GM11168 (cell line): ENCODE data around the gene LLGL2.
"Not testable (repeated sequence)": the region's sequence is repeated elsewhere in the genome, so short reads cannot be mapped to it uniquely, and the experiment has no call there.

Experiments used
- in situ Hi-C: fragments of 300-500 bp; cut with MboI; formaldehyde crosslinking; loops from one replicate; pipeline ENCODE4 v1.12.0; 2022; ENCODE audit warnings: low sequenced_read_pairs; ENCODE audit not compliant: unreplicated experiment

Gene LLGL2

GRCh38 chr17:75518201-75518600 lies 7.3 kb upstream of the LLGL2 start:
- in situ Hi-C loops: no loop called here

GRCh38 chr17:75518983-75519537 lies 6.4 kb upstream of the LLGL2 start:
- in situ Hi-C loops: no loop called here

GRCh38 chr17:75520413-75520812 lies 5.1 kb upstream of the LLGL2 start:
- in situ Hi-C loops: not testable (repeated sequence)

- in situ Hi-C loops: no loop called here
Observed at GRCh38 chr17:75521290-75521689, 4.2 kb upstream of the LLGL2 start.

DNA sequence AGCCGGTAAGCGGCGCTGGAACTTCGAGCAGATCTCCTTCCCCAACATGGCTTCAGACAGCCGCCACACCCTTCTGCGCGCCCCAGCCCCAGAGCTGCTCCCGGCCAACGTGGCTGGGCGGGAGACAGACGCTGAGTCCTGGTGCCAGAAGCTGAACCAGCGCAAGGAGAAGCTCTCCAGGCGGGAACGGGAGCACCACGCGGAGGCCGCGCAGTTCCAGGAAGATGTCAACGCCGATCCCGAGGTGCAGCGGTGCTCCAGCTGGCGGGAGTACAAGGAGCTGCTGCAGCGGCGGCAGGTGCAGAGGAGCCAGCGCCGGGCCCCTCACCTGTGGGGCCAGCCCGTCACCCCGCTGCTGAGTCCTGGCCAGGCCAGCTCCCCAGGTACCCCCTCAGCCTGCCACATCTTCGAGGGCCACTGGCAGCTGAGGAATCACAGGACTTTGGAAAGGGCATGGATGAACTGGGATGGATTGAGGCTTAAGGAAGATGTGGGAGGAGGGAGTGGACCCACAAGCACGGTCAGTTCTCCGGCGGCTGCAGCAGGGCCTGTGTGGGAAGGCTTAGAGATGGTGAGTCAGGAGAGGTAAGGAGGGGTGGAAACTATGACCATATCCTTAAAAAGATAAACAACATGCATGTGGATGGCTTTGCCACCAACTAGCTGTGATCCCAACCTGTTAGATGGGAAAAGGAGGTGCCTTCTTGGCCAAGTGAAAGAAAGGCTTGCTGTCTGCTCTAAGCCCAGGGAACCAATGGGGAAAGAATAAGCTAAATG lies 3.4 kb upstream of the LLGL2 start:
- in situ Hi-C loops: no loop called here

DNA sequence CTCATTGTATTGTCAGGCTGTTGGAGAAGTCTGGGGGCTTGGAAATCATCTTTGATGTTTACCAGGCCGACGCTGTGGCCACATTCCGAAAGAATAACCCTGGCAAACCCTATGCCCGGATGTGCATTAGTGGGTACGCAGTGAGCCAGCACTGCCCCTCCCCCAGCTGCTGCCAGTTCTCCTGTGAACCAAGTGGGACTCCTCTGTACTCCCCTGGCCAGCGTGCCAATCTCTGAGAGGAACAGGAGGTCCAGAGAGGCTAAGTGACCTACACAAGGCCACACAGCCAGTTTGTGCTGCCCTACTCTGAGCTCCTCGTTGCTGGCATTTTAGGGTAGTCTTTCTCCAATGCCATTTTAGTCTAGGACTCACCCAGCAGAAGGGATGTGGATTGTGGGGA lies 1.9 kb upstream of the LLGL2 start:
- in situ Hi-C loops: no loop called here

- in situ Hi-C loops: no loop called here
Observed at GRCh38 chr17:75524269-75524969, 1.1 kb upstream of the LLGL2 start.

DNA sequence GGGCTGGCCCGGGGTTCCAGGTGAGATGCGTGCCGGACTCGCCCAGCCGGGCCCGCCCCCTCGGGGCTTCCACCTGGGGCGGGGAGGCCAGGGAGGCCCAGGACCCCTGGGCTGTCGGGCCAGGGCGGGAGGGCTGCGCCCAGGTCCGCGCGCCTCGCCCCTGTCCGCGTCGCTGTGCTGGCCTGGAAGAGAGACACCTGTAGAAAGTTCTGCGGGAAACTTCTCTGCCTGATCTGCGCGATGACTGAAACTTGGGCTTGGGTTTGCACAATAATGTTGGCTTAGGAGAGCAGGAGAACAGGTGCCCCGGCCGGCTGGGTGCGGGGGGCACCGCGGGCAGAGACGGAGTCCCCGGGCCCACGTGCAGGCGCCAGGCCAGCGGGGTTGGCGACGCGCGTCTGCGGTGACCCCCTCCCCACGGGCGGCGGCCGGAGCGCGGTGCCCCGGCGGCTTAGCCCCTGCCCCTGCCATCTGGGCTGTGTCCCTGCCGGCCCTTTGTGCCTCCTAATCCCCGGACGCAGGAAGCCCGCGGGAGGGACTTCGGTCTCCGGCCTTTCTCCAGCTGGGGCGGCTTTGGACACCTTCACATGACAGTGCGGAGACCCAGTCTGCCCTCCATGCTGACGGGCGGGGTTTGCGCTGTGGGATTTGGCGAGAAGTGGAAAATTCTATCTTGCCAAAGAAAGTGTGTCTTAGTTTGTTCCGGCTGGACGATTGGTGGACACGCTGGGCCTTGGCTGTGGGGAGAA lies 483 bp downstream of the LLGL2 start:
- in situ Hi-C loops: no loop called here

DNA sequence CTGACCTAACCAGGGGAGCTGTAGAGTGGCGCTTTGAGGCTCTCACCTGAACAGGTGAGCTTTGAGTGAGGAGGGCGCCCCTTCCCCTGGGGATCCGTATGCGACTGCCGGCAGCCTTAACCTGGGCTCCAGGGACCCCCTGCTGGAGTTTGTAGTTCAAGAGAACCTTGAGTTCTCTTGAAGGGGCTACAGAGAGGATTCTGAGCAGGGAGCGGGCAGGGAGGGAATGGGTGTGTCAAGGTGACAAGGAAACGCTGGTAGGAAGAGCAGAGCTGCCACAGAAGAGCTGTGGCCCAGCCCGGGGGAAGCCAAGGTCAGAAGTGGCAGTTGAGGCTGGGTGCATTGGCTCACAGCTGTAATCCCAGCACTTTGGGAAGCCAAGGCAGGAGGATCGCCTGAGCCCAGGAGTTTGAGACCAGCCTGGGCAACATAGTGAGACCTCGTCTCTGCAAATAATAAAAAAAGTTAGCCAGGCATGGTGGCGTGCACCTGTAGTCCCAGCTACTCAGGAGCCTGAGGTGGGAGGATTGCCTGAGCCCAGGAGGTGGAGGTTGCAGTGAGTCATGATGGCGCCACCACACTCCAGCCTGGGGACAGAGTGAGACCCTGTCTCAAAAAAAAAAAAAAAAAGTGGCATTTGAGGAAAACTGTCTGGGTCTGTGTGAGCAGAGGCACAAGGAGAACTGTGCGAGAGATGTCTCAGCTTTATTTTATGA lies 1.2 kb downstream of the LLGL2 start:
- in situ Hi-C loops: no loop called here

GRCh38 chr17:75530837-75531720 lies 5.6 kb downstream of the LLGL2 start:
- in situ Hi-C loops: no loop called here

GRCh38 chr17:75531721-75532072 lies 6.2 kb downstream of the LLGL2 start:
- in situ Hi-C loops: no loop called here

- in situ Hi-C loops: no loop called here
Observed at GRCh38 chr17:75535119-75535537, 9.6 kb downstream of the LLGL2 start.

DNA sequence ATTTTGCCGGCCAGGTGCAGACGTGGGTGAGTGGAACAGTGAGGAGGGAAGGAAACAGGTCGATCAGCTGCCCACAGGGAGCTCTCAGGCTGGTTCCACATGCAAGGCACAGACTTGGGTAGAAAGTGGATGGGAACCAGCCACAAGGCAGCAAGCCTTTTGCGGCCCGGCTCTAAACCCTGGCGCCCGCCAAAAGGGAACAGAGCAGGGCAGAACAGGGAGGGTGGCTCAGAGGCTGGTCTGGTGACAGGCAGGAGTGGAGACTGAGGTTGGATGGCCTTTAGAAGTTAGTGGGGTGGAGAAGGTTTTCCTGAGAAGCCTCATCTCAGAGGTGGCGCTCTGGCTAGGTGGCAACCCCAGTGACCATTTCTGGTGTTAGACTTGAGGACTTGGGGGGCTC lies 10.4 kb downstream of the LLGL2 start:
- in situ Hi-C loops: no loop called here

- in situ Hi-C loops: no loop called here
Observed at GRCh38 chr17:75536366-75536765, 10.9 kb downstream of the LLGL2 start.

DNA sequence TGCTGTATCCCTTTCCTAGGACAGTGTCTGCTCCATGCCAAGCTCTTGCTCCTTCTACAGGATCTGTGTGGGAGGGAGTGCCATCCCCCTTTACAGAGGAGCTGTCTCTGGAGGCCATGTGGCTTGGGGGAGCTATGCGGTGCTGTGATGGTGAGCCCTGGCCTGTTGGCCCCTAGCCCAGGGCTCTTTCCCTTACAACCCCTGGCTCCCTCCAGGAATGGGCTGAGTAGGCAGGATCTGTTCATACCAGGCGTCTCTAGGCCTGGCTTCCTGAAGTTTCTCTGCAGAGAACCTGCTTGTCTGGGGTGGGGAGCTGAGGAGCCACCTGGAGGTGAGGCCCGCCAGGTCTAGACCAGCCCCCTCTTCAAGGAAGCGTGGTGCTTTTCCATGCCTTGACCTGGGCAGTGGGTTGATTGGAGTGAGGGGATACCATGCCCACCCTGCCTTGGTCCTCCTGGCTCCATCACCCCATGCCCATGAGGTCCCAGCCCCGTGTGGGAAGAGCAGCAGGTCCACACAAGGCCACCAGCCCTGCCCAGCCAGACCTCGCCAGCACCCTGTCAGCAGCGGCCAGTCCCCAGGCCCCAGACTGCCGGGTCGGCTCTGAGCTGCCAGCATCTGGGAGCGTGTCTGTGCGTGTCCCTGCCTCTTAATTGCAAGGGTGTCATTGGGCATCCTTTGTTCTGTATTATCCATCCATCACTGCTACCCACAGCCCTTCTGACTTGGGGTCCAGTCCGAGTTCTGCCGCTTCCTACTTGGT lies 14.7 kb downstream of the LLGL2 start:
- in situ Hi-C loops: no loop called here

- in situ Hi-C loops: no loop called here
Observed at GRCh38 chr17:75540923-75541503, 15.5 kb downstream of the LLGL2 start.

GRCh38 chr17:75542229-75542628 lies 16.7 kb downstream of the LLGL2 start:
- in situ Hi-C loops: no loop called here

GRCh38 chr17:75542728-75543336 lies 17.3 kb downstream of the LLGL2 start:
- in situ Hi-C loops: no loop called here
